ENCODE data around the gene CRIM1.

Gene CRIM1

GRCh38 chr2:36523153-36523552, 167.6 kb downstream of the CRIM1 start:
- Histone ChIP-seq H3K27me3 (ENCODE audit: control insufficient read depth in 1 of 2, insufficient read depth in 2 of 2, low read length in 2 of 2) (no peaks in the 10 kb centered on the region), H3K4me1 (ENCODE audit: control insufficient read depth in 1 of 2, insufficient read depth in 2 of 2, low read length in 2 of 2) (peaks cover 5 to 6% of the 10 kb centered on the region in 2 donors), H3K9me3 (ENCODE audit: control insufficient read depth in 1 of 2, low read length in 2 of 2) (no peaks in the 10 kb centered on the region), H3K9ac (ENCODE audit: low read depth in 1 of 2, low read length in 2 of 2) (no peak overlapping the region), H3K27ac (ENCODE audit: low read depth, low read length) (no peak overlapping the region), H3K4me3 (ENCODE audit: low read depth in 1 of 2, low read length in 2 of 2) (no peak overlapping the region), H3K36me3 (ENCODE audit: control insufficient read depth in 1 of 2, insufficient read depth in 2 of 2, low read length in 2 of 2) (peaks cover 9 to 19% of the 10 kb centered on the region in 2 donors)

GRCh38 chr2:36525245-36525644, 169.7 kb downstream of the CRIM1 start:
- H3K9me3 ChIP-seq (ENCODE audit: control insufficient read depth in 1 of 2, low read length in 2 of 2): no peaks in the 10 kb centered on the region
- peaks cover 5 to 16% of the 10 kb centered on the region in 2 donors for H3K36me3 ChIP-seq (ENCODE audit: control insufficient read depth in 1 of 2, insufficient read depth in 2 of 2, low read length in 2 of 2)
- H3K27ac ChIP-seq (ENCODE audit: low read depth, low read length): no peak overlapping the region
- H3K9ac ChIP-seq (ENCODE audit: low read depth in 1 of 2, low read length in 2 of 2): no peak overlapping the region
- H3K4me3 ChIP-seq (ENCODE audit: low read depth in 1 of 2, low read length in 2 of 2): no peak overlapping the region
- no peaks in the 10 kb centered on the region for H3K27me3 ChIP-seq (ENCODE audit: control insufficient read depth in 1 of 2, insufficient read depth in 2 of 2, low read length in 2 of 2)
- H3K4me1 ChIP-seq (ENCODE audit: control insufficient read depth in 1 of 2, insufficient read depth in 2 of 2, low read length in 2 of 2): peaks cover 5 to 6% of the 10 kb centered on the region in 2 donors

GRCh38 chr2:36526226-36526625, 170.6 kb downstream of the CRIM1 start:
- H3K36me3 ChIP-seq (ENCODE audit: control insufficient read depth in 1 of 2, insufficient read depth in 2 of 2, low read length in 2 of 2): peaks cover 5 to 16% of the 10 kb centered on the region in 2 donors

DNA sequence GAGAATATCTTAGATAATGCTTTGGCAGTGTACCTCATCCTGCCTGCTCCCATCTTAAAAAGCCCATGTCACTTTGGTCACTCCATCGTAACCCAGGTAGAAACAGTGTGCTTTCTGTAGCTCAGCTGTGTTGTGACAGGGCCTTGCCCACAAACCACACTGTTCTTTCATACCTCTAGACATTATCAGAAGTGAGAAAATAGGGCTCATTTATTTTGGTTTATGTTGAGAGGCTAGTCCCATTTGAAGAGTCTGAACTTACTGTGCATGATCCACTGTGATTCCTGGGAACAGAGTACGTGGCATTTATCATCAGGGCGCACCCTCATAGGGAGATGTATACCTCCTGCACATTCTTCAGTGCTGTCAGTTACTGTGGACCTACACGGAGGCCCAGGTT, 172.7 kb downstream of the CRIM1 start:
- peaks cover 4 to 14% of the 10 kb centered on the region in 2 donors for H3K4me1 ChIP-seq (ENCODE audit: control insufficient read depth in 1 of 2, insufficient read depth in 2 of 2, low read length in 2 of 2)
- H3K27me3 ChIP-seq (ENCODE audit: control insufficient read depth in 1 of 2, insufficient read depth in 2 of 2, low read length in 2 of 2): no peaks in the 10 kb centered on the region
- H3K9ac ChIP-seq (ENCODE audit: low read depth in 1 of 2, low read length in 2 of 2): no peak overlapping the region
- no peak overlapping the region for H3K27ac ChIP-seq (ENCODE audit: low read depth, low read length)
- no peak overlapping the region for H3K4me3 ChIP-seq (ENCODE audit: low read depth in 1 of 2, low read length in 2 of 2)
- H3K36me3 ChIP-seq (ENCODE audit: control insufficient read depth in 1 of 2, insufficient read depth in 2 of 2, low read length in 2 of 2): peaks cover 12% of the 10 kb centered on the region in 2 donors
- no peaks in the 10 kb centered on the region for H3K9me3 ChIP-seq (ENCODE audit: control insufficient read depth in 1 of 2, low read length in 2 of 2)

More at GRCh38 chr2:36526226-36526625, 170.6 kb downstream of the CRIM1 start:
- Histone ChIP-seq H3K27me3 (ENCODE audit: control insufficient read depth in 1 of 2, insufficient read depth in 2 of 2, low read length in 2 of 2) (no peaks in the 10 kb centered on the region), H3K4me3 (ENCODE audit: low read depth in 1 of 2, low read length in 2 of 2) (no peak overlapping the region), H3K27ac (ENCODE audit: low read depth, low read length) (no peak overlapping the region), H3K9ac (ENCODE audit: low read depth in 1 of 2, low read length in 2 of 2) (no peak overlapping the region), H3K4me1 (ENCODE audit: control insufficient read depth in 1 of 2, insufficient read depth in 2 of 2, low read length in 2 of 2) (peaks cover 4 to 6% of the 10 kb centered on the region in 2 donors), H3K9me3 (ENCODE audit: control insufficient read depth in 1 of 2, low read length in 2 of 2) (no peaks in the 10 kb centered on the region)

DNA sequence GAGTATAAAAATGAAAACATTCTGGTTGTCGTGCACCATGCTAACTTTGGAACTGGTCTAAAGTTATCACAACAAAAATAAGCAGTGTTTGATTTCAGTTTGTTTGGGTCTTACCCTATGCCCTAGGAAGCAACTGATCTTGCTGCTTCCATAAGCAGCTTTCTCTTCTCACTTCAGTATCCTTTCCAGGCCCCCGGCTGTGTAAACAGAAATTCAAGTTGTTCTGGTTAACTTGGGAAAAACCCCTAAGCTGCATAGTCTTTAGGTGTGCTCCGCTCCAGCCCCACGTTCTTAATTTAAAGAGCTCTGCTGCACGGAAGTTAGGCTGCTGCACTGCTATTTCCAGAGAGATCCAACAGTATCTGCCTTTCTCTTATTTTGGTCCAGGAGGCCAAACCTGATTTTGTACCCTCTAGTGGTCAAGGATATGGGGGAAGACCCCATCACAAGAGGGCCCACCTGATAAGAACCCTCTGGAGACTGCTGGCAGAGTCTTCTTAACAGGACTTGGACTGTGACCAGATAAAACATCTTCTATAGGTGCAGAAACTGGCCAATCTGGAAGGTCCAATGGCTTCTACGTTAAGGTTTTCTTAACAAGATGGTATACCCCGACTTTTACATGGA, 173.3 kb downstream of the CRIM1 start:
- Histone ChIP-seq H3K9me3 (ENCODE audit: control insufficient read depth in 1 of 2, low read length in 2 of 2) (no peaks in the 10 kb centered on the region), H3K27ac (ENCODE audit: low read depth, low read length) (no peak overlapping the region), H3K27me3 (ENCODE audit: control insufficient read depth in 1 of 2, insufficient read depth in 2 of 2, low read length in 2 of 2) (no peaks in the 10 kb centered on the region), H3K36me3 (ENCODE audit: control insufficient read depth in 1 of 2, insufficient read depth in 2 of 2, low read length in 2 of 2) (peaks cover 7 to 12% of the 10 kb centered on the region in 2 donors), H3K4me3 (ENCODE audit: low read depth in 1 of 2, low read length in 2 of 2) (no peak overlapping the region), H3K9ac (ENCODE audit: low read depth in 1 of 2, low read length in 2 of 2) (no peak overlapping the region), H3K4me1 (ENCODE audit: control insufficient read depth in 1 of 2, insufficient read depth in 2 of 2, low read length in 2 of 2) (peaks cover 4 to 14% of the 10 kb centered on the region in 2 donors)

DNA sequence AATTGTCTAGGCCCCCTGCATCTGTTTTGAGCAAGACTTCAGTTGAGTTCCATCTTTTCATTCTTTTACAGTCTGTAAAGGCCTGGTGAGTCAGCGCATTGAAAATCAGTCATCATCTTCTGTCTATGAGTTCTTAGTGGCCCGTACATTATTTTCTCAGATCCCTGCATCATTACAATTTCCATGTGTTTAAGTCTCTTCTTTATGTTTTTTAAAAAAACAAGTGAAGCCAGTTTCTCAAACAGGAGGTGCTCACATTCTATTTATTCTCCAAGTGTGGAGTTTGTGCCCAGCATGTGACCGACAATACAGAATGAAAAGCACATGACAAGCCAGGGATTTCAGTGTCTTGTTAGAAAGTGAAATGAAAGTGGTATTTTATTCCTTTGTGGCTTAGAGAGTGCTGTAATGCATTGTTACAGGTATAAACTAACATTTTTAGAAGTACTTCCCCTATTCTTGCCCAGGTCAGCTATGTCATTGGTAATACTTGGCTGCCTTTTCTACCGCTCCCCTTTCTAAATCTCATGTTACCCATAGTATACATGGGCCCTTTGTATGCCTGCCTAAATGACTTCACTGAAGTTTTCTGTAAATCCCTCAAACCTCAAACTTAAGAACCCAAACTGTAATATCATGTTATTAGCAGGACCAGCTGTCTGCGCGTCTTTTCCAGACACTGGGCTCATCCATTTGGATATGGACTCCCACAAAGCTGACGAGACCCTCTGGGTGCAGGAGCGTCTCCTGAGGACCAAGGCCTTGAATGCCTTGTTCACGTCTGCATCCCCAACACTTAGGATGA, 174.8 kb downstream of the CRIM1 start:
- H3K36me3 ChIP-seq (ENCODE audit: control insufficient read depth in 1 of 2, insufficient read depth in 2 of 2, low read length in 2 of 2): peaks cover 5 to 9% of the 10 kb centered on the region in 2 donors
- no peak overlapping the region for H3K27ac ChIP-seq (ENCODE audit: low read depth, low read length)
- no peaks in the 10 kb centered on the region for H3K9me3 ChIP-seq (ENCODE audit: control insufficient read depth in 1 of 2, low read length in 2 of 2)
- H3K4me1 ChIP-seq (ENCODE audit: control insufficient read depth in 1 of 2, insufficient read depth in 2 of 2, low read length in 2 of 2): peaks cover 4 to 14% of the 10 kb centered on the region in 2 donors
- no peaks in the 10 kb centered on the region for H3K27me3 ChIP-seq (ENCODE audit: control insufficient read depth in 1 of 2, insufficient read depth in 2 of 2, low read length in 2 of 2)
- no peak overlapping the region for H3K4me3 ChIP-seq (ENCODE audit: low read depth in 1 of 2, low read length in 2 of 2)
- H3K9ac ChIP-seq (ENCODE audit: low read depth in 1 of 2, low read length in 2 of 2): no peak overlapping the region

GRCh38 chr2:36530983-36531354, 175.4 kb downstream of the CRIM1 start:
- Histone ChIP-seq H3K36me3 (ENCODE audit: control insufficient read depth in 1 of 2, insufficient read depth in 2 of 2, low read length in 2 of 2) (peaks cover 5 to 7% of the 10 kb centered on the region in 2 donors), H3K4me3 (ENCODE audit: low read depth in 1 of 2, low read length in 2 of 2) (no peak overlapping the region), H3K4me1 (ENCODE audit: control insufficient read depth in 1 of 2, insufficient read depth in 2 of 2, low read length in 2 of 2) (peaks cover 4 to 14% of the 10 kb centered on the region in 2 donors), H3K27me3 (ENCODE audit: control insufficient read depth in 1 of 2, insufficient read depth in 2 of 2, low read length in 2 of 2) (no peaks in the 10 kb centered on the region), H3K9me3 (ENCODE audit: control insufficient read depth in 1 of 2, low read length in 2 of 2) (no peaks in the 10 kb centered on the region), H3K9ac (ENCODE audit: low read depth in 1 of 2, low read length in 2 of 2) (no peak overlapping the region), H3K27ac (ENCODE audit: low read depth, low read length) (no peak overlapping the region)

DNA sequence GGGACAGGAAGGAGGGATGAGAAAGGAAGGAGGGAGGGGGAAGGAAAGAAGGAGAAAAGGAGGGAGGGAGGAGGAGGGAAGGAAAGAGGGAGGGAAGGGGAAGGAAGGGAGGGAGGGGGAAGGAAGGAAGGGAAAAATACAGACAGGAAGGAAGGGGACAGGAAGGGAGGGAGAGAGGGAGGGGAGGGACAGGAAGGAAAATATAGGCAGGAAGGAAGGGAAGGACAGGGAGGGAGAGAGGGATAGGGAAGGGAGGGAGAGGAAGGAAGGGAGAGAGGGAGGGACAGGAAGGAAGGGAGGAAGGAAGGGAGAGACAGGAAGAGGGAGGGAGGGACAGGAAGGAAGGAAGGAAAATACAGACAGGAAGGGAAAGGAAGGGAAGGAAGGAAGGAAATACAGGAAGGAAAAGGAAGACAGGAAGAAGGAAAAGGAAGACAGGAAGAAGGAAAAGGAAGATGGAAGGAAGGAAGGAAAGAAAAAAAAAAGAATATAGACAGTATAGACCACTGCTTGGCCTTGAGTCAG, 178.8 kb downstream of the CRIM1 start:
- Histone ChIP-seq H3K27ac (ENCODE audit: low read depth, low read length) (no peak overlapping the region), H3K36me3 (ENCODE audit: control insufficient read depth in 1 of 2, insufficient read depth in 2 of 2, low read length in 2 of 2) (peaks cover 7 to 12% of the 10 kb centered on the region in 2 donors), H3K9ac (ENCODE audit: low read depth in 1 of 2, low read length in 2 of 2) (no peak overlapping the region), H3K9me3 (ENCODE audit: control insufficient read depth in 1 of 2, low read length in 2 of 2) (no peaks in the 10 kb centered on the region), H3K27me3 (ENCODE audit: control insufficient read depth in 1 of 2, insufficient read depth in 2 of 2, low read length in 2 of 2) (no peaks in the 10 kb centered on the region), H3K4me1 (ENCODE audit: control insufficient read depth in 1 of 2, insufficient read depth in 2 of 2, low read length in 2 of 2) (peaks cover 4 to 14% of the 10 kb centered on the region in 2 donors), H3K4me3 (ENCODE audit: low read depth in 1 of 2, low read length in 2 of 2) (no peak overlapping the region)

DNA sequence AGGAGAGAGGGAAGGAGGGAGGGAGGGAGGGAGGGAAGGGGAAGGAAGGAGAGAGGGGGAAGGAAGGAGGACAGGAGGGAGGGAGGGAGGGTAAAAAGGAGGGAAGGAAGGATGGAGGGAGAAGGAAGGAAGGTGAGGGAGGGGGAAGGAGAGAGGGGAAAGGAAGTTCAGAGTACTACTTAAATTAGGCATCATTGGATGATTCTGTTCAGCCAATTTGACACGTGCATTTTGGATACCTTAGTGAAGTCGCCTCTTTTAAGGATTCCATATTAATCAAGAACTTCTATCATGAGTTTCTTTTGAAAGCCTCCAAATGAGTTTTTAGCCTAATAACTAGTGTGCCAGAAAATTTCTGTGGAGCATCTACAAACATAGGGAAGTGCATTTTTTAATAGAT, 179.5 kb downstream of the CRIM1 start:
- Histone ChIP-seq H3K27me3 (ENCODE audit: control insufficient read depth in 1 of 2, insufficient read depth in 2 of 2, low read length in 2 of 2) (no peaks in the 10 kb centered on the region), H3K4me3 (ENCODE audit: low read depth in 1 of 2, low read length in 2 of 2) (no peak overlapping the region), H3K36me3 (ENCODE audit: control insufficient read depth in 1 of 2, insufficient read depth in 2 of 2, low read length in 2 of 2) (peaks cover 7 to 12% of the 10 kb centered on the region in 2 donors), H3K9me3 (ENCODE audit: control insufficient read depth in 1 of 2, low read length in 2 of 2) (no peaks in the 10 kb centered on the region), H3K4me1 (ENCODE audit: control insufficient read depth in 1 of 2, insufficient read depth in 2 of 2, low read length in 2 of 2) (peaks cover 4 to 14% of the 10 kb centered on the region in 2 donors), H3K9ac (ENCODE audit: low read depth in 1 of 2, low read length in 2 of 2) (no peak overlapping the region), H3K27ac (ENCODE audit: low read depth, low read length) (no peak overlapping the region)

DNA sequence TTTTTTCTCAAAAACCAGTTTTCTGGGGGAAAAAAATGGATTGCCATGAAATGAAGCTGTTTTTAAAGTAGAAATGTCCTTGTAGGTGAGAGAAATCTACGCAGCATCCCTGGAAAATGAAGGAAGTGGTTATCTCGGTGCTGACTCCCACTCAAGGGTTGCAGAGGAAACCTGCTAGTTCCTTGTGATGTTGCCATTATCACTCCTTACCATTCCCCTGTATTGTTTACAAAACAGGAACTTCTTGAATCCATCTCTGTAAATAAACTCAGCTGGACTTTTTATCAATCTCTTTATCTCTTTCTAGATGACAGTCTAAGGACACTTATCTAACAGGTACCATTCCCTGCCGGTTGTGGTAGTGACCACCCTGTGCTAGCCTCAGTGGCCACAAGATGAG, 181.2 kb downstream of the CRIM1 start:
- no peak overlapping the region for H3K27ac ChIP-seq (ENCODE audit: low read depth, low read length)
- no peaks in the 10 kb centered on the region for H3K9me3 ChIP-seq (ENCODE audit: control insufficient read depth in 1 of 2, low read length in 2 of 2)
- peaks cover 0 to 4% of the 10 kb centered on the region in 2 donors for H3K4me1 ChIP-seq (ENCODE audit: control insufficient read depth in 1 of 2, insufficient read depth in 2 of 2, low read length in 2 of 2)
- no peak overlapping the region for H3K9ac ChIP-seq (ENCODE audit: low read depth in 1 of 2, low read length in 2 of 2)
- H3K36me3 ChIP-seq (ENCODE audit: control insufficient read depth in 1 of 2, insufficient read depth in 2 of 2, low read length in 2 of 2): peaks cover 8 to 21% of the 10 kb centered on the region in 2 donors
- no peak overlapping the region for H3K4me3 ChIP-seq (ENCODE audit: low read depth in 1 of 2, low read length in 2 of 2)
- no peaks in the 10 kb centered on the region for H3K27me3 ChIP-seq (ENCODE audit: control insufficient read depth in 1 of 2, insufficient read depth in 2 of 2, low read length in 2 of 2)

All from duodenal mucosa (tissue), 2 donors.